HepG2 (cell line): ENCODE data around the gene METTL5. TPM values are rescaled to one million over a fixed set of nuclear protein-coding genes. Genes with fewer than 3 reads are reported as not detected.

Source experiments
- ATAC-seq: fragments of 200-7000 bp; cut with Tn5 transposase; 3 replicates; pipeline ENCODE4 v1.9.1; 2020; ENCODE audit warnings: mild to moderate bottlenecking, moderate library complexity
- BruUV-seq: library from RNA; stranded (reverse); fragments of 400-500 nt; replicated peaks from 2 replicates; lab custom pipeline; 2021; lab: Mats Ljungman, UMichigan
- CTCF ChIA-PET: fragments of 300-600 bp; formaldehyde crosslinking; extraction: SDS; loops from one replicate; lab custom pipeline; 2021; ENCODE audit warnings: low total read pairs, inconsistent platforms, low intra/inter-chr PET ratio; lab: Yijun Ruan, JAX
- POLR2A ChIA-PET: fragments of 350-600 bp; sonication (Branson Sonifier 250); formaldehyde crosslinking; loops from one replicate; lab custom pipeline; 2020; ENCODE audit warnings: antibody characterized with exemption, inconsistent platforms; lab: Yijun Ruan, JAX
- DNase-seq: peaks from one replicate; pipeline ENCODE4 v3.0.0-alpha.2; 2015; ENCODE audit warnings: low spot score
- FAIRE-seq: peaks from 3 replicates; lab custom pipeline; 2011; peaks lifted over from hg19 to GRCh38; lab: Jason Lieb, UNC
- H2AFZ ChIP-seq: one replicate; pipeline ENCODE4 v1.6.1; 2011; ENCODE audit warnings: low read length, inconsistent platforms
- H3K27ac ChIP-seq: fragments of 300-600 bp; 3 replicates; pipeline ENCODE4 v1.8.0; 2011; ENCODE audit warnings: mixed run types, mild to moderate bottlenecking, mixed read lengths, low read length, inconsistent platforms; ENCODE audit not compliant: insufficient read depth; ENCODE audit errors: extremely low read length
- H3K27me3 ChIP-seq, 2 experiments: fragments of 200-600 bp in 1 of 2; 2 replicates in 1 of 2; 3 replicates in 1 of 2; pipeline versions ENCODE4 v1.6.0 to v1.8.0; 2011; ENCODE audit warnings: low read length in 2 of 2, mild to moderate bottlenecking in 2 of 2, moderate library complexity in 2 of 2, inconsistent platforms in 1 of 2; ENCODE audit not compliant: insufficient read depth in 2 of 2, control insufficient read depth in 1 of 2
- H3K36me3 ChIP-seq, 2 experiments: fragments of 200-600 bp in 1 of 2; replicated peaks in 1 of 2; 2 replicates in 1 of 2; 3 replicates in 1 of 2; pipeline versions ENCODE4 v1.5.1 to v1.8.0; 2011; ENCODE audit warnings: low read length in 2 of 2, inconsistent platforms in 1 of 2; ENCODE audit not compliant: insufficient read depth in 2 of 2, control insufficient read depth in 1 of 2
- H3K4me1 ChIP-seq: 2 replicates; pipeline ENCODE4 v1.5.1; 2012; ENCODE audit warnings: low read length, inconsistent platforms; ENCODE audit not compliant: insufficient read depth
- H3K4me2 ChIP-seq: 2 replicates; pipeline ENCODE4 v1.6.0; 2011; ENCODE audit warnings: low read depth, low read length, inconsistent platforms
- H3K4me3 ChIP-seq, 3 experiments: fragments of 200-600 bp in 1 of 3; sonication (generic), shearing (Covaris generic) in 1 of 3; replicated peaks in 1 of 3; 2 replicates each; pipeline ENCODE4 v1.5.1; 2011 to 2016; ENCODE audit warnings: low read length in 3 of 3, inconsistent platforms in 2 of 3, low read depth in 2 of 3, mild to moderate bottlenecking in 2 of 3, control low read depth in 1 of 3, mixed read lengths in 1 of 3; ENCODE audit not compliant: insufficient read depth in 1 of 3
- H3K79me2 ChIP-seq: one replicate; pipeline ENCODE4 v1.6.1; 2011; ENCODE audit warnings: low read length, inconsistent platforms; ENCODE audit not compliant: insufficient read depth
- H3K9ac ChIP-seq: 2 replicates; pipeline ENCODE4 v1.6.0; 2011; ENCODE audit warnings: mild to moderate bottlenecking, low read depth, low read length, inconsistent platforms; ENCODE audit not compliant: insufficient read depth
- H3K9me3 ChIP-seq: 2 replicates; pipeline ENCODE4 v1.5.1; 2012; ENCODE audit warnings: mild to moderate bottlenecking, low read length
- H4K20me1 ChIP-seq: 2 replicates; pipeline ENCODE4 v1.6.0; 2011; ENCODE audit warnings: inconsistent platforms, mild to moderate bottlenecking, low read length, moderate library complexity; ENCODE audit not compliant: insufficient read depth
- KDM1A ChIP-seq: IDR thresholded peaks from 2 replicates; pipeline ENCODE4 v1.6.1; 2016; ENCODE audit warnings: missing compliant biosample characterization
- PITX1 ChIP-seq: sonication (generic); formaldehyde crosslinking; IDR thresholded peaks from 2 replicates; pipeline ENCODE4 v1.5.1; 2020; ENCODE audit warnings: mild to moderate bottlenecking, missing genetic modification reagents
- SOX13 ChIP-seq, 3 experiments: fragments of 450-650 bp in 1 of 3; sonication (generic) in 1 of 3; formaldehyde crosslinking in 1 of 3; IDR thresholded peaks in 2 of 3; conservative IDR thresholded peaks in 1 of 3; 2 replicates each; pipeline versions ENCODE4 v1.5.0 to v1.6.1; 2016 to 2020; ENCODE audit warnings: antibody characterized with exemption in 1 of 3, mild to moderate bottlenecking in 1 of 3, missing compliant biosample characterization in 1 of 3, missing genetic modification reagents in 1 of 3, moderate library complexity in 1 of 3
- TCF7L2 ChIP-seq: IDR thresholded peaks from 2 replicates; pipeline ENCODE4 v1.6.1; 2011; ENCODE audit warnings: mild to moderate bottlenecking, low read depth, low read length, moderate library complexity
- TEAD3 ChIP-seq: optimal IDR thresholded peaks from 2 replicates; pipeline ENCODE3; 2016; ENCODE audit warnings: borderline replicate concordance
- ZBTB14 ChIP-seq: sonication (generic); formaldehyde crosslinking; IDR thresholded peaks from 2 replicates; pipeline ENCODE4 v1.4.0; 2020; ENCODE audit warnings: missing genetic modification reagents
- ZBTB43 ChIP-seq: sonication (generic); formaldehyde crosslinking; conservative IDR thresholded peaks from 2 replicates; pipeline ENCODE4 v1.4.0; 2020; ENCODE audit warnings: missing genetic modification reagents
- ZNF34 ChIP-seq: sonication (generic); formaldehyde crosslinking; IDR thresholded peaks from 2 replicates; pipeline ENCODE4 v1.4.0; 2020; ENCODE audit warnings: mild to moderate bottlenecking, missing genetic modification reagents, borderline replicate concordance
- WGBS: methylation state at CpG from one replicate; pipeline ENCODE4 v1.1.6; 2017; ENCODE audit warnings: low lambda C conversion rate; 5-methylcytosine and 5-hydroxymethylcytosine counted together
- in situ Hi-C: cut with HindIII; loops from 2 replicates; pipeline ENCODE4 v1.10.0; 2017; ENCODE audit warnings: low pct_unique_long_range_greater_than_20kb; ENCODE audit not compliant: extremely low pct_ligation_motif_present
- intact Hi-C: fragments of 100-400 bp; cut with micrococcal nuclease; formaldehyde crosslinking; loops from one replicate; pipeline ENCODE4 v1.10.0; 2022; ENCODE audit not compliant: unreplicated experiment
- polyA plus RNA-seq, 8 experiments: library from polyadenylated mRNA; depleted of rRNA in 3 of 8; stranded (reverse) in 7 of 8; unstranded in 1 of 8; fragments of >200 nt; fragmentation: Illumina TruSeq in 4 of 8; extraction: Trizol in 4 of 8; gene quantifications; 2 replicates each; pipeline versions ENCODE4 v1.2.1 to v1.2.3, GENCODE V29; 2011 to 2016; ENCODE audit warnings: low read depth in 4 of 8, missing spikeins in 1 of 8, mixed read lengths in 1 of 8; ENCODE audit not compliant: insufficient read depth in 1 of 8
- total RNA-seq, 5 experiments: library from RNA; depleted of rRNA; stranded (reverse); fragments of >200 nt; fragmentation: Illumina TruSeq; extraction: Trizol; gene quantifications; 2 replicates each; pipeline ENCODE4 v1.2.3, GENCODE V29; 2016; ENCODE audit warnings: low read depth in 1 of 5
- TF ChIP-seq, protein P1 (sequence below): sonication (generic); formaldehyde crosslinking; IDR thresholded peaks from 2 replicates; pipeline ENCODE4 v1.4.0; 2020; ENCODE audit warnings: mild to moderate bottlenecking, missing genetic modification reagents, borderline replicate concordance
- TF ChIP-seq, protein P2 (sequence below): sonication (generic); formaldehyde crosslinking; IDR thresholded peaks from 2 replicates; pipeline ENCODE4 v1.4.0; 2020; ENCODE audit warnings: missing genetic modification reagents; ENCODE audit errors: not compliant biosample characterization
- TF ChIP-seq, protein P3 (sequence below): sonication (generic); formaldehyde crosslinking; IDR thresholded peaks from 2 replicates; pipeline ENCODE4 v1.4.0; 2020; ENCODE audit warnings: mild to moderate bottlenecking, missing genetic modification reagents

The METTL5 gene
- total and polyA plus RNA-seq, 2 of the 13 experiments (the other 11 are each of a cell fraction or from before 2014, with no cell fraction given), result 50.7 to 95.1 TPM

- 9% methylated on average over 6 of the region's 6 CpGs for WGBS
- DNase-seq (peak; percentile 52), ATAC-seq (no peak), FAIRE-seq (peak; percentile 73)
- Histone ChIP-seq H3K27ac (peak overlapping the region; percentile 29), H3K4me3 (no peak overlapping the region), H3K9ac (no peak overlapping the region), H3K27me3 (no peaks in the 10 kb centered on the region), H3K4me1 (peaks cover 55% of the 10 kb centered on the region), H4K20me1 (no peaks in the 10 kb centered on the region), H2AFZ (no peak overlapping the region), H3K36me3 (no peaks in the 10 kb centered on the region), H3K4me2 (peak overlapping the region; percentile 36; the same call in 1 of the 2 replicates), H3K79me2 (no peaks in the 10 kb centered on the region), H3K9me3 (no peaks in the 10 kb centered on the region)
- ChIA-PET POLR2A (interaction anchor here (1.5 kb wide), 1 partner anchor 71 kb away, joined by 3 read pairs; the partner anchor contains the start of genes CFAP210 and PHOSPHO2), CTCF (interaction anchor here (1.2 kb wide), 1 partner anchor 313 kb away, joined by 3 read pairs; no protein-coding TSS in a partner anchor)
- in situ Hi-C loops (no loop called here), intact Hi-C loops (no loop called here)
- no TSS peak for BruUV-seq
- no peak for TF ChIP-seq ZBTB43 (CRISPR knock-in tag)
- peak; percentile 47 for TF ChIP-seq TEAD3 (CRISPR knock-in tag)
- peak; percentile 49; the same call in 1 of the 2 replicates for TF ChIP-seq KDM1A (CRISPR knock-in tag)
- TF ChIP-seq, protein P1, sequence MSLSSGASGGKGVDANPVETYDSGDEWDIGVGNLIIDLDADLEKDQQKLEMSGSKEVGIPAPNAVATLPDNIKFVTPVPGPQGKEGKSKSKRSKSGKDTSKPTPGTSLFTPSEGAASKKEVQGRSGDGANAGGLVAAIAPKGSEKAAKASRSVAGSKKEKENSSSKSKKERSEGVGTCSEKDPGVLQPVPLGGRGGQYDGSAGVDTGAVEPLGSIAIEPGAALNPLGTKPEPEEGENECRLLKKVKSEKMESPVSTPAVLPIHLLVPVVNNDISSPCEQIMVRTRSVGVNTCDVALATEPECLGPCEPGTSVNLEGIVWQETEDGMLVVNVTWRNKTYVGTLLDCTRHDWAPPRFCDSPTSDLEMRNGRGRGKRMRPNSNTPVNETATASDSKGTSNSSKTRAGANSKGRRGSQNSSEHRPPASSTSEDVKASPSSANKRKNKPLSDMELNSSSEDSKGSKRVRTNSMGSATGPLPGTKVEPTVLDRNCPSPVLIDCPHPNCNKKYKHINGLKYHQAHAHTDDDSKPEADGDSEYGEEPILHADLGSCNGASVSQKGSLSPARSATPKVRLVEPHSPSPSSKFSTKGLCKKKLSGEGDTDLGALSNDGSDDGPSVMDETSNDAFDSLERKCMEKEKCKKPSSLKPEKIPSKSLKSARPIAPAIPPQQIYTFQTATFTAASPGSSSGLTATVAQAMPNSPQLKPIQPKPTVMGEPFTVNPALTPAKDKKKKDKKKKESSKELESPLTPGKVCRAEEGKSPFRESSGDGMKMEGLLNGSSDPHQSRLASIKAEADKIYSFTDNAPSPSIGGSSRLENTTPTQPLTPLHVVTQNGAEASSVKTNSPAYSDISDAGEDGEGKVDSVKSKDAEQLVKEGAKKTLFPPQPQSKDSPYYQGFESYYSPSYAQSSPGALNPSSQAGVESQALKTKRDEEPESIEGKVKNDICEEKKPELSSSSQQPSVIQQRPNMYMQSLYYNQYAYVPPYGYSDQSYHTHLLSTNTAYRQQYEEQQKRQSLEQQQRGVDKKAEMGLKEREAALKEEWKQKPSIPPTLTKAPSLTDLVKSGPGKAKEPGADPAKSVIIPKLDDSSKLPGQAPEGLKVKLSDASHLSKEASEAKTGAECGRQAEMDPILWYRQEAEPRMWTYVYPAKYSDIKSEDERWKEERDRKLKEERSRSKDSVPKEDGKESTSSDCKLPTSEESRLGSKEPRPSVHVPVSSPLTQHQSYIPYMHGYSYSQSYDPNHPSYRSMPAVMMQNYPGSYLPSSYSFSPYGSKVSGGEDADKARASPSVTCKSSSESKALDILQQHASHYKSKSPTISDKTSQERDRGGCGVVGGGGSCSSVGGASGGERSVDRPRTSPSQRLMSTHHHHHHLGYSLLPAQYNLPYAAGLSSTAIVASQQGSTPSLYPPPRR, result 0 out of 2 replicates have a peak, but pooled peaks have one; percentile 23
- TF ChIP-seq SOX13 (IDR thresholded peaks at IDR 0.05), result no peak
- peak in 1 of 2 experiments; percentile 53; a peak in 2 of 4 replicates for TF ChIP-seq SOX13 (CRISPR knock-in tag; conservative IDR thresholded peaks at IDR 0.05 in 1 of 2, IDR thresholded peaks at IDR 0.05 in 1 of 2)
- TF ChIP-seq ZBTB14 (CRISPR knock-in tag), result no peak
- TF ChIP-seq, protein P2, sequence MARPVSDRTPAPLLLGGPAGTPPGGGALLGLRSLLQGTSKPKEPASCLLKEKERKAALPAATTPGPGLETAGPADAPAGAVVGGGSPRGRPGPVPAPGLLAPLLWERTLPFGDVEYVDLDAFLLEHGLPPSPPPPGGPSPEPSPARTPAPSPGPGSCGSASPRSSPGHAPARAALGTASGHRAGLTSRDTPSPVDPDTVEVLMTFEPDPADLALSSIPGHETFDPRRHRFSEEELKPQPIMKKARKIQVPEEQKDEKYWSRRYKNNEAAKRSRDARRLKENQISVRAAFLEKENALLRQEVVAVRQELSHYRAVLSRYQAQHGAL (CRISPR knock-in tag), result no peak
- peak; percentile 48; the same call in 1 of the 2 replicates for TF ChIP-seq PITX1 (CRISPR knock-in tag)
- no peak for TF ChIP-seq TCF7L2
- TF ChIP-seq ZNF34 (CRISPR knock-in tag), result no peak
- TF ChIP-seq, protein P3, sequence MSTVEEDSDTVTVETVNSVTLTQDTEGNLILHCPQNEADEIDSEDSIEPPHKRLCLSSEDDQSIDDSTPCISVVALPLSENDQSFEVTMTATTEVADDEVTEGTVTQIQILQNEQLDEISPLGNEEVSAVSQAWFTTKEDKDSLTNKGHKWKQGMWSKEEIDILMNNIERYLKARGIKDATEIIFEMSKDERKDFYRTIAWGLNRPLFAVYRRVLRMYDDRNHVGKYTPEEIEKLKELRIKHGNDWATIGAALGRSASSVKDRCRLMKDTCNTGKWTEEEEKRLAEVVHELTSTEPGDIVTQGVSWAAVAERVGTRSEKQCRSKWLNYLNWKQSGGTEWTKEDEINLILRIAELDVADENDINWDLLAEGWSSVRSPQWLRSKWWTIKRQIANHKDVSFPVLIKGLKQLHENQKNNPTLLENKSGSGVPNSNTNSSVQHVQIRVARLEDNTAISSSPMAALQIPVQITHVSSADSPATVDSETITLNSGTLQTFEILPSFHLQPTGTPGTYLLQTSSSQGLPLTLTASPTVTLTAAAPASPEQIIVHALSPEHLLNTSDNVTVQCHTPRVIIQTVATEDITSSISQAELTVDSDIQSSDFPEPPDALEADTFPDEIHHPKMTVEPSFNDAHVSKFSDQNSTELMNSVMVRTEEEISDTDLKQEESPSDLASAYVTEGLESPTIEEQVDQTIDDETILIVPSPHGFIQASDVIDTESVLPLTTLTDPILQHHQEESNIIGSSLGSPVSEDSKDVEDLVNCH, result no peak
Measured at GRCh38 chr2:169765523-169765922, 59.2 kb downstream of the METTL5 start.
